HFFc6 (cell line): ENCODE results near the gene UBE2V1. TPM values are rescaled to one million over a fixed set of nuclear protein-coding genes. Genes with fewer than 3 reads are reported as not detected.

Experiments used
- DNase-seq: peaks from one replicate; pipeline ENCODE4 v3.0.0-alpha.2; 2018
- H3K27ac Mint-ChIP-seq: 2 replicates; pipeline ENCODE4 v1.8.0; 2020; ENCODE audit warnings: mild to moderate bottlenecking, mixed read lengths
- H3K27me3 Mint-ChIP-seq: 2 replicates; pipeline ENCODE4 v1.8.0; 2021; ENCODE audit warnings: mild to moderate bottlenecking, moderate library complexity, mixed read lengths; ENCODE audit not compliant: insufficient read depth
- H3K36me3 Mint-ChIP-seq: 2 replicates; pipeline ENCODE4 v1.8.0; 2021; ENCODE audit warnings: low read depth, mixed read lengths
- H3K4me1 Mint-ChIP-seq: 2 replicates; pipeline ENCODE4 v1.8.0; 2020; ENCODE audit warnings: low read depth, mixed read lengths
- H3K4me3 Mint-ChIP-seq: 2 replicates; pipeline ENCODE4 v1.8.0; 2020; ENCODE audit warnings: mild to moderate bottlenecking, moderate library complexity, mixed read lengths
- H3K9me3 Mint-ChIP-seq: 2 replicates; pipeline ENCODE4 v1.8.0; 2020; ENCODE audit warnings: mild to moderate bottlenecking, mixed read lengths
- CTCF ChIP-seq: fragments of 200-600 bp; sonication (generic); IDR thresholded peaks from 2 replicates; pipeline ENCODE4 v1.5.0; 2021; ENCODE audit warnings: antibody characterized with exemption, mild to moderate bottlenecking
- total RNA-seq, 6 experiments: library from RNA; stranded (reverse); fragmentation: NEBNext Ultra II Directional; extraction: Animal tissue kit (Norgen Biotek cat#: 25700); gene quantifications; 2 replicates in 1 of 6; 3 replicates in 5 of 6; pipeline ENCODE4 v1.2.3, GENCODE V29; 2021

The UBE2V1 gene
- total RNA-seq, 6 experiments from 2014 or later, result 192 to 242 (median 210) TPM

GRCh38 chr20:50057714-50058053 is 55.3 kb downstream of the UBE2V1 start:
- no peaks in the 10 kb centered on the region for H3K9me3 Mint-ChIP-seq
- TF ChIP-seq CTCF, result no peak
- DNase-seq, result no peak
- no peaks in the 10 kb centered on the region for H3K36me3 Mint-ChIP-seq
- H3K27me3 Mint-ChIP-seq, result peaks cover 3% of the 10 kb centered on the region
- H3K4me3 Mint-ChIP-seq, result no peak overlapping the region
- H3K4me1 Mint-ChIP-seq, result peaks cover 7% of the 10 kb centered on the region
- no peak overlapping the region for H3K27ac Mint-ChIP-seq

- no peaks in the 10 kb centered on the region for H3K9me3 Mint-ChIP-seq
- DNase-seq, result no peak
- H3K4me1 Mint-ChIP-seq, result peaks cover 7% of the 10 kb centered on the region
- peaks cover 3% of the 10 kb centered on the region for H3K27me3 Mint-ChIP-seq
- no peak overlapping the region for H3K4me3 Mint-ChIP-seq
- H3K36me3 Mint-ChIP-seq, result no peaks in the 10 kb centered on the region
- no peak for TF ChIP-seq CTCF
- H3K27ac Mint-ChIP-seq, result no peak overlapping the region
These were observed 55.8 kb downstream of the UBE2V1 start for GRCh38 chr20:50056951-50057713.

GRCh38 chr20:50056408-50056926 is 56.5 kb downstream of the UBE2V1 start:
- Mint-ChIP-seq H3K36me3 (no peaks in the 10 kb centered on the region), H3K4me3 (no peak overlapping the region), H3K4me1 (peaks cover 7% of the 10 kb centered on the region), H3K27ac (no peak overlapping the region), H3K27me3 (peaks cover 3% of the 10 kb centered on the region), H3K9me3 (no peaks in the 10 kb centered on the region)
- no peak for DNase-seq
- no peak for TF ChIP-seq CTCF

- Mint-ChIP-seq H3K9me3 (no peaks in the 10 kb centered on the region), H3K4me3 (no peak overlapping the region), H3K4me1 (peaks cover 7% of the 10 kb centered on the region), H3K27ac (no peak overlapping the region), H3K27me3 (peaks cover 3% of the 10 kb centered on the region), H3K36me3 (no peaks in the 10 kb centered on the region)
- DNase-seq, result no peak
- TF ChIP-seq CTCF, result no peak
These were observed 57.3 kb downstream of the UBE2V1 start for GRCh38 chr20:50055524-50056083.

GRCh38 chr20:50054626-50055511 is 58.1 kb downstream of the UBE2V1 start:
- Mint-ChIP-seq H3K27me3 (peaks cover 3% of the 10 kb centered on the region), H3K4me1 (peaks cover 7% of the 10 kb centered on the region), H3K27ac (no peak overlapping the region), H3K9me3 (no peaks in the 10 kb centered on the region), H3K4me3 (no peak overlapping the region), H3K36me3 (no peaks in the 10 kb centered on the region)
- no peak for TF ChIP-seq CTCF
- DNase-seq, result no peak
